Neural crest cell (in vitro differentiated cells): ENCODE results near the gene ACSF3. TPM values are rescaled to one million over a fixed set of nuclear protein-coding genes. Genes with fewer than 3 reads are reported as not detected.
A peak's percentile ranks its signal among the peaks of the same experiment; 100 is the strongest.

Experiments
- DNase-seq: peaks from one replicate; pipeline ENCODE4 v3.0.0; 2021; ENCODE audit warnings: low read depth, mixed read lengths, low spot score
- H3K27ac Mint-ChIP-seq: one replicate; pipeline ENCODE4 v1.8.0; 2021; ENCODE audit warnings: mild to moderate bottlenecking, mixed read lengths; ENCODE audit not compliant: unreplicated experiment
- H3K27me3 Mint-ChIP-seq: 2 replicates; pipeline ENCODE4 v1.8.0; 2021; ENCODE audit warnings: low read depth, mild to moderate bottlenecking, mixed read lengths
- H3K36me3 Mint-ChIP-seq: 2 replicates; pipeline ENCODE4 v1.8.0; 2021; ENCODE audit warnings: low read depth, mild to moderate bottlenecking, mixed read lengths
- H3K4me1 Mint-ChIP-seq: 2 replicates; pipeline ENCODE4 v1.8.0; 2021; ENCODE audit warnings: mixed read lengths
- H3K4me3 Mint-ChIP-seq: one replicate; pipeline ENCODE4 v1.8.0; 2021; ENCODE audit warnings: mild to moderate bottlenecking, mixed read lengths
- H3K9me3 Mint-ChIP-seq: 2 replicates; pipeline ENCODE4 v1.8.0; 2021; ENCODE audit warnings: mixed read lengths
- CTCF ChIP-seq: fragments of 200-600 bp; sonication (generic); conservative IDR thresholded peaks from 2 replicates; pipeline ENCODE4 v1.5.0; 2021; ENCODE audit warnings: antibody characterized with exemption, mild to moderate bottlenecking
- total RNA-seq: library from RNA; stranded (reverse); gene quantifications from 2 replicates; pipeline ENCODE4 v1.2.1, GENCODE V29; 2021

The ACSF3 gene
- total RNA-seq, 1 donor from 2014 or later: 31.0 TPM

- Mint-ChIP-seq H3K27me3 (peaks cover 61% of the 10 kb centered on the region), H3K9me3 (no peaks in the 10 kb centered on the region), H3K36me3 (peaks cover 7% of the 10 kb centered on the region), H3K27ac (no peak overlapping the region), H3K4me1 (no peaks in the 10 kb centered on the region), H3K4me3 (no peak overlapping the region)
- no peak for DNase-seq
- no peak for TF ChIP-seq CTCF
These were observed 107.3 kb downstream of the ACSF3 start for GRCh38 chr16:89200850-89201411.

- peaks cover 7% of the 10 kb centered on the region for H3K36me3 Mint-ChIP-seq
- no peak overlapping the region for H3K27ac Mint-ChIP-seq
- no peaks in the 10 kb centered on the region for H3K9me3 Mint-ChIP-seq
- no peak for TF ChIP-seq CTCF
- peak overlapping the region; percentile 71 for H3K4me3 Mint-ChIP-seq
- H3K4me1 Mint-ChIP-seq: no peaks in the 10 kb centered on the region
- peak; percentile 82 for DNase-seq
- peaks cover 67% of the 10 kb centered on the region for H3K27me3 Mint-ChIP-seq
These were observed 108.1 kb downstream of the ACSF3 start for GRCh38 chr16:89201439-89202377.

- Mint-ChIP-seq H3K27me3 (peaks cover 69% of the 10 kb centered on the region), H3K27ac (no peak overlapping the region), H3K36me3 (peaks cover 7% of the 10 kb centered on the region), H3K4me1 (no peaks in the 10 kb centered on the region), H3K4me3 (peak overlapping the region; percentile 71), H3K9me3 (no peaks in the 10 kb centered on the region)
- no peak for DNase-seq
- no peak for TF ChIP-seq CTCF
These were observed 109.0 kb downstream of the ACSF3 start for GRCh38 chr16:89202422-89203215.

Other genes starting within 250 kb of the ACSF3 start
- gene GALNS, start 236.9 kb upstream of the ACSF3 start, total RNA-seq: 19.7 and 20.1 TPM in 2 replicates
- gene TRAPPC2L, start 236.7 kb upstream of the ACSF3 start, total RNA-seq: 89.8 and 95.1 TPM in 2 replicates
- not detected in 2 replicates for gene PABPN1L, start 227.2 kb upstream of the ACSF3 start, total RNA-seq
- gene CBFA2T3, start 116.6 kb upstream of the ACSF3 start, total RNA-seq: 3.6 and 4.6 TPM in 2 replicates
- not detected in 2 replicates for gene CDH15, start 77.9 kb downstream of the ACSF3 start, total RNA-seq
- gene SLC22A31, start 106.7 kb downstream of the ACSF3 start, total RNA-seq: 1.3 and 1.4 TPM in 2 replicates
- gene ZNF778, start 123.9 kb downstream of the ACSF3 start, total RNA-seq: 13.7 and 15.5 TPM in 2 replicates